GM12878 (cell line): ENCODE results near the gene TPSB2. TPM values are rescaled to one million over a fixed set of nuclear protein-coding genes. Genes with fewer than 3 reads are reported as not detected.

Experiments
- ATAC-seq: fragments of 200-7000 bp; cut with Tn5 transposase; 3 replicates; pipeline ENCODE4 v1.9.1; 2020; ENCODE audit warnings: mild to moderate bottlenecking, moderate library complexity
- BruUV-seq: library from RNA; stranded (reverse); fragments of 400-500 nt; replicated peaks from 2 replicates; lab custom pipeline; 2021; lab: Mats Ljungman, UMichigan
- CTCF ChIA-PET: fragments of 300-600 bp; sonication (Branson Sonifier 250); formaldehyde crosslinking; extraction: SDS; loops from one replicate; lab custom pipeline; 2021; ENCODE audit warnings: inconsistent platforms; lab: Yijun Ruan, JAX
- POLR2A ChIA-PET: fragments of 350-600 bp; formaldehyde crosslinking; extraction: SDS; loops from one replicate; lab custom pipeline; 2021; ENCODE audit warnings: inconsistent platforms; lab: Charles Lee
- RAD21 ChIA-PET: fragments of 300-600 bp; sonication (Branson Sonifier 250); formaldehyde crosslinking; loops from one replicate; lab custom pipeline; 2023; ENCODE audit warnings: antibody characterized with exemption; ENCODE audit not compliant: unreplicated experiment; lab: Charles Lee
- SMC1A ChIA-PET: fragments of 300-600 bp; sonication (Branson Sonifier 250); formaldehyde crosslinking; loops from one replicate; lab custom pipeline; 2023; ENCODE audit not compliant: unreplicated experiment, uncharacterized antibody; lab: Charles Lee
- DNase-seq: peaks from one replicate; pipeline ENCODE4 v3.0.0-alpha.2; 2011; ENCODE audit warnings: low read depth, low spot score
- FAIRE-seq: peaks from 3 replicates; lab custom pipeline; 2011; peaks lifted over from hg19 to GRCh38; lab: Jason Lieb, UNC
- H2AFZ ChIP-seq: 2 replicates; pipeline ENCODE4 v1.6.0; 2011; ENCODE audit warnings: low read depth, low read length, control low read depth; ENCODE audit not compliant: control insufficient read depth
- H3K27ac ChIP-seq: 2 replicates; pipeline ENCODE4 v1.5.1; 2011; ENCODE audit warnings: control low read depth; ENCODE audit not compliant: control insufficient read depth, insufficient read depth
- H3K27me3 ChIP-seq, 2 experiments: replicated peaks in 1 of 2; 2 replicates each; pipeline versions ENCODE4 v1.6.0 to v1.6.1; 2011; ENCODE audit warnings: low read length in 1 of 2; ENCODE audit not compliant: control insufficient read depth in 2 of 2, insufficient read depth in 2 of 2
- H3K36me3 ChIP-seq, 2 experiments: 2 replicates each; pipeline ENCODE4 v1.5.1; 2011; ENCODE audit warnings: low read length in 1 of 2; ENCODE audit not compliant: control insufficient read depth in 2 of 2, insufficient read depth in 2 of 2
- H3K4me1 ChIP-seq: 2 replicates; pipeline ENCODE4 v1.6.1; 2011; ENCODE audit warnings: mild to moderate bottlenecking, low read length, moderate library complexity, mixed read lengths; ENCODE audit not compliant: control insufficient read depth, insufficient read depth
- H3K4me2 ChIP-seq: 2 replicates; pipeline ENCODE4 v1.6.0; 2011; ENCODE audit warnings: control low read depth; ENCODE audit not compliant: control insufficient read depth, insufficient read depth
- H3K4me3 ChIP-seq: fragments of 200-600 bp; sonication (generic); 2 replicates; pipeline ENCODE4 v1.5.1; 2016
- H3K79me2 ChIP-seq: 2 replicates; pipeline ENCODE4 v1.6.0; 2011; ENCODE audit warnings: low read length; ENCODE audit not compliant: control insufficient read depth, insufficient read depth
- H3K9ac ChIP-seq: 2 replicates; pipeline ENCODE4 v1.8.0; 2011; ENCODE audit warnings: low read length, control low read depth, mixed read lengths; ENCODE audit not compliant: control insufficient read depth, insufficient read depth
- H3K9me3 ChIP-seq: replicated peaks from 3 replicates; pipeline ENCODE4 v1.5.1; 2011; ENCODE audit warnings: mild to moderate bottlenecking, low read length; ENCODE audit not compliant: control insufficient read depth, insufficient read depth
- H4K20me1 ChIP-seq: 2 replicates; pipeline ENCODE4 v1.6.0; 2011; ENCODE audit not compliant: control insufficient read depth, insufficient read depth
- PAX8 ChIP-seq: fragments of 450-650 bp; IDR thresholded peaks from 2 replicates; pipeline ENCODE4 v1.6.1; 2017; ENCODE audit warnings: mild to moderate bottlenecking, moderate library complexity
- POLR2AphosphoS5 ChIP-seq: IDR thresholded peaks from 2 replicates; pipeline ENCODE4 v1.6.1; 2011; ENCODE audit warnings: mild to moderate bottlenecking, low read length, inconsistent platforms
- RFX5 ChIP-seq: IDR thresholded peaks from 2 replicates; pipeline ENCODE4 v1.6.1; 2011; ENCODE audit warnings: low read depth, low read length, improper control_type of control experiment
- SMAD5 ChIP-seq: IDR thresholded peaks from 2 replicates; pipeline ENCODE4 v1.6.1; 2016; ENCODE audit warnings: antibody characterized with exemption, low read depth
- SRF ChIP-seq, 2 experiments: IDR thresholded peaks; 2 replicates each; pipeline ENCODE4 v1.6.1; 2011; ENCODE audit warnings: low read depth in 2 of 2, low read length in 2 of 2, mild to moderate bottlenecking in 1 of 2, moderate library complexity in 1 of 2
- WRNIP1 ChIP-seq: IDR thresholded peaks from 2 replicates; pipeline ENCODE4 v1.6.1; 2011; ENCODE audit warnings: low read depth, low read length, improper control_type of control experiment, borderline replicate concordance
- YBX1 ChIP-seq: fragments of 450-650 bp; IDR thresholded peaks from 2 replicates; pipeline ENCODE4 v1.6.1; 2016; ENCODE audit warnings: antibody characterized with exemption
- WGBS: methylation state at CpG from one replicate; pipeline ENCODE4 v1.1.6; 2016; ENCODE audit warnings: low lambda C conversion rate; ENCODE audit not compliant: insufficient replicate concordance, insufficient coverage; ENCODE audit errors: missing lambda C conversion rate; 5-methylcytosine and 5-hydroxymethylcytosine counted together
- in situ Hi-C: fragments of 300-500 bp; cut with MboI; formaldehyde crosslinking; loops from 9 replicates; pipeline ENCODE4 v1.14.3; 2018; ENCODE audit warnings: mixed read lengths
- intact Hi-C: fragments of 100-400 bp; cut with micrococcal nuclease; formaldehyde crosslinking; loops from one replicate; pipeline ENCODE4 v1.14.2; 2022; ENCODE audit not compliant: unreplicated experiment
- polyA plus RNA-seq, 11 experiments: library from polyadenylated mRNA; depleted of rRNA in 4 of 11; unstranded in 6 of 11; stranded (reverse) in 5 of 11; fragments of >200 nt; fragmentation: Nextera tagmentation in 4 of 11; fragmentation: Illumina TruSeq in 1 of 11; extraction: Ambion mirVana in 4 of 11; extraction: Trizol in 1 of 11; gene quantifications; 1 replicate in 1 of 11; 2 replicates in 10 of 11; pipeline versions ENCODE4 v1.2.1 to v1.2.3, GENCODE V29; 2011 to 2016; ENCODE audit warnings: inconsistent platforms in 2 of 11, missing spikeins in 2 of 11, low read depth in 1 of 11
- total RNA-seq, 4 experiments: library from RNA; depleted of rRNA in 3 of 4; stranded (reverse); fragments of >200 nt in 3 of 4; fragmentation: Illumina TruSeq in 1 of 4; extraction: Trizol in 1 of 4; gene quantifications; 2 replicates each; pipeline versions ENCODE4 v1.2.1 to v1.2.3, GENCODE V29; 2013 to 2021
- TF ChIP-seq, protein P1 (sequence below): fragments of 150-350 bp; IDR thresholded peaks from 2 replicates; pipeline ENCODE4 v1.6.1; 2016; ENCODE audit warnings: low read depth, low read length
- TF ChIP-seq, protein P2 (sequence below): fragments of 450-650 bp; IDR thresholded peaks from 2 replicates; pipeline ENCODE4 v1.6.1; 2017; ENCODE audit warnings: mild to moderate bottlenecking, moderate library complexity
- TF ChIP-seq, protein P3 (sequence below): IDR thresholded peaks from 2 replicates; pipeline ENCODE4 v1.6.1; 2011; ENCODE audit warnings: low read depth, low read length, improper control_type of control experiment, borderline replicate concordance

TPSB2 gene
- total and polyA plus RNA-seq, 10 of the 15 experiments (the other 5 are each of a cell fraction or from before 2014, with no cell fraction given) = not detected

DNA sequence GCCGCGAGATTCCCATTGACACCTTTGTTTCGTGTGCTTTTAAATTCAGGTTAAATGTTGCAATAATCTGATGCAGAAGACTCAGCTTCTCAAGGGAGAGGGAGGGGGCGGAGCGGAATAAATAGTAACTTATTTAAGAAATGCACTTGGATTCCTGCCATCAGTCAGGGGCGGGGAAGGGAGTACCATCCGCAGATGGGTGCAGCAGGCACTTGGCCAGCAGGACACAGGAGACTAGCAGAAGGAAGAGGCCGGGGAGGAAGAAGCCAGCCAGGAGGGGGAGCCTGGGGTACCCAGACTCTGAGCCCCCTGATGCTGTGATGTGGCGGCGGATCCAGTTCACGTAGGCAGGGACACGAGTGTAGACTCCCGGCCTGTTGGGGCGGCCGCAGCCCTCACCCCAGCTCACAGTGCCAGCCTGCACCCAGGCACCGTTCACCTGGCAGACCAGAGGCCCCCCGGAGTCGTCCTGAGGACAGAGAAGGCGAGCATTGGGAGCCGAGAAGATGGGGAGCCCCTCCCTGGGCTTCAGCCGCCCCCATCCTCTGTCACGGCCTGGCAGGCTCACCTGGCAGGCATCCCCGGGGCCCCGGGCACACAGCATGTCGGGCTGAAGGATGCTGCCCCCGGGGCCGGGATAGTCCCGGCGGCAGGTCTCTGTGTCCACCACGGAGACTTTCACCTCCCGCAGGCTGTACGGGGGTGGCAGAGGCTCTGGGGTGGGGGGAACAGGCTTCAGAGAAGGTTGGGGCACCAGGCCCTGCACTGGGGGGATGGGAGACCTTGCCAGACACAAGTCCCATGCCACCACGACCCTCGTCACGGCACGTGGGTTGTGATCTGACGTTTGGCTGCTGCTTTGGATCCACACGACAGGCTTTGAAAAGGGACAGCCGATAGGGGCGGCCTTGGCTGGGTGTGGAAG lies 8.1 kb downstream of the TPSB2 start:
- Histone ChIP-seq H3K9me3 (no peaks in the 10 kb centered on the region), H4K20me1 (no peaks in the 10 kb centered on the region), H3K36me3 (no peaks in the 10 kb centered on the region), H3K4me1 (no peaks in the 10 kb centered on the region), H2AFZ (no peak overlapping the region), H3K27ac (no peak overlapping the region), H3K9ac (no peak overlapping the region), H3K4me2 (no peak overlapping the region), H3K4me3 (no peak overlapping the region), H3K27me3 (no peaks in the 10 kb centered on the region; a peak in 1 of 4 replicates), H3K79me2 (no peaks in the 10 kb centered on the region)
- ATAC-seq (no peak), FAIRE-seq (no peak), DNase-seq (no peak)
- BruUV-seq = no TSS peak
- TF ChIP-seq YBX1 (no peak), WRNIP1 (no peak), POLR2AphosphoS5 (no peak), PAX8 (no peak), SRF (IDR thresholded peaks at IDR 0.05; ENCODE audit: low read depth in 2 of 2, low read length in 2 of 2) (no peak), RFX5 (no peak), SMAD5 (no peak)
- TF ChIP-seq, protein P1, sequence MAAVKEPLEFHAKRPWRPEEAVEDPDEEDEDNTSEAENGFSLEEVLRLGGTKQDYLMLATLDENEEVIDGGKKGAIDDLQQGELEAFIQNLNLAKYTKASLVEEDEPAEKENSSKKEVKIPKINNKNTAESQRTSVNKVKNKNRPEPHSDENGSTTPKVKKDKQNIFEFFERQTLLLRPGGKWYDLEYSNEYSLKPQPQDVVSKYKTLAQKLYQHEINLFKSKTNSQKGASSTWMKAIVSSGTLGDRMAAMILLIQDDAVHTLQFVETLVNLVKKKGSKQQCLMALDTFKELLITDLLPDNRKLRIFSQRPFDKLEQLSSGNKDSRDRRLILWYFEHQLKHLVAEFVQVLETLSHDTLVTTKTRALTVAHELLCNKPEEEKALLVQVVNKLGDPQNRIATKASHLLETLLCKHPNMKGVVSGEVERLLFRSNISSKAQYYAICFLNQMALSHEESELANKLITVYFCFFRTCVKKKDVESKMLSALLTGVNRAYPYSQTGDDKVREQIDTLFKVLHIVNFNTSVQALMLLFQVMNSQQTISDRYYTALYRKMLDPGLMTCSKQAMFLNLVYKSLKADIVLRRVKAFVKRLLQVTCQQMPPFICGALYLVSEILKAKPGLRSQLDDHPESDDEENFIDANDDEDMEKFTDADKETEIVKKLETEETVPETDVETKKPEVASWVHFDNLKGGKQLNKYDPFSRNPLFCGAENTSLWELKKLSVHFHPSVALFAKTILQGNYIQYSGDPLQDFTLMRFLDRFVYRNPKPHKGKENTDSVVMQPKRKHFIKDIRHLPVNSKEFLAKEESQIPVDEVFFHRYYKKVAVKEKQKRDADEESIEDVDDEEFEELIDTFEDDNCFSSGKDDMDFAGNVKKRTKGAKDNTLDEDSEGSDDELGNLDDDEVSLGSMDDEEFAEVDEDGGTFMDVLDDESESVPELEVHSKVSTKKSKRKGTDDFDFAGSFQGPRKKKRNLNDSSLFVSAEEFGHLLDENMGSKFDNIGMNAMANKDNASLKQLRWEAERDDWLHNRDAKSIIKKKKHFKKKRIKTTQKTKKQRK = no peak
- TF ChIP-seq, protein P2, sequence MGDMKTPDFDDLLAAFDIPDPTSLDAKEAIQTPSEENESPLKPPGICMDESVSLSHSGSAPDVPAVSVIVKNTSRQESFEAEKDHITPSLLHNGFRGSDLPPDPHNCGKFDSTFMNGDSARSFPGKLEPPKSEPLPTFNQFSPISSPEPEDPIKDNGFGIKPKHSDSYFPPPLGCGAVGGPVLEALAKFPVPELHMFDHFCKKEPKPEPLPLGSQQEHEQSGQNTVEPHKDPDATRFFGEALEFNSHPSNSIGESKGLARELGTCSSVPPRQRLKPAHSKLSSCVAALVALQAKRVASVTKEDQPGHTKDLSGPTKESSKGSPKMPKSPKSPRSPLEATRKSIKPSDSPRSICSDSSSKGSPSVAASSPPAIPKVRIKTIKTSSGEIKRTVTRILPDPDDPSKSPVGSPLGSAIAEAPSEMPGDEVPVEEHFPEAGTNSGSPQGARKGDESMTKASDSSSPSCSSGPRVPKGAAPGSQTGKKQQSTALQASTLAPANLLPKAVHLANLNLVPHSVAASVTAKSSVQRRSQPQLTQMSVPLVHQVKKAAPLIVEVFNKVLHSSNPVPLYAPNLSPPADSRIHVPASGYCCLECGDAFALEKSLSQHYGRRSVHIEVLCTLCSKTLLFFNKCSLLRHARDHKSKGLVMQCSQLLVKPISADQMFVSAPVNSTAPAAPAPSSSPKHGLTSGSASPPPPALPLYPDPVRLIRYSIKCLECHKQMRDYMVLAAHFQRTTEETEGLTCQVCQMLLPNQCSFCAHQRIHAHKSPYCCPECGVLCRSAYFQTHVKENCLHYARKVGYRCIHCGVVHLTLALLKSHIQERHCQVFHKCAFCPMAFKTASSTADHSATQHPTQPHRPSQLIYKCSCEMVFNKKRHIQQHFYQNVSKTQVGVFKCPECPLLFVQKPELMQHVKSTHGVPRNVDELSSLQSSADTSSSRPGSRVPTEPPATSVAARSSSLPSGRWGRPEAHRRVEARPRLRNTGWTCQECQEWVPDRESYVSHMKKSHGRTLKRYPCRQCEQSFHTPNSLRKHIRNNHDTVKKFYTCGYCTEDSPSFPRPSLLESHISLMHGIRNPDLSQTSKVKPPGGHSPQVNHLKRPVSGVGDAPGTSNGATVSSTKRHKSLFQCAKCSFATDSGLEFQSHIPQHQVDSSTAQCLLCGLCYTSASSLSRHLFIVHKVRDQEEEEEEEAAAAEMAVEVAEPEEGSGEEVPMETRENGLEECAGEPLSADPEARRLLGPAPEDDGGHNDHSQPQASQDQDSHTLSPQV = no peak
- TF ChIP-seq, protein P3, sequence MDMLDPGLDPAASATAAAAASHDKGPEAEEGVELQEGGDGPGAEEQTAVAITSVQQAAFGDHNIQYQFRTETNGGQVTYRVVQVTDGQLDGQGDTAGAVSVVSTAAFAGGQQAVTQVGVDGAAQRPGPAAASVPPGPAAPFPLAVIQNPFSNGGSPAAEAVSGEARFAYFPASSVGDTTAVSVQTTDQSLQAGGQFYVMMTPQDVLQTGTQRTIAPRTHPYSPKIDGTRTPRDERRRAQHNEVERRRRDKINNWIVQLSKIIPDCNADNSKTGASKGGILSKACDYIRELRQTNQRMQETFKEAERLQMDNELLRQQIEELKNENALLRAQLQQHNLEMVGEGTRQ = no peak
- ChIA-PET POLR2A (no interaction called here), SMC1A (no interaction called here), RAD21 (no interaction called here), CTCF (no interaction called here)
- in situ Hi-C loops = no loop called here
- intact Hi-C loops = no loop called here
- 39% methylated on average over 40 of the region's 40 CpGs for WGBS
